ENCODE measurements around the gene MVB12A.

MVB12A gene

DNA sequence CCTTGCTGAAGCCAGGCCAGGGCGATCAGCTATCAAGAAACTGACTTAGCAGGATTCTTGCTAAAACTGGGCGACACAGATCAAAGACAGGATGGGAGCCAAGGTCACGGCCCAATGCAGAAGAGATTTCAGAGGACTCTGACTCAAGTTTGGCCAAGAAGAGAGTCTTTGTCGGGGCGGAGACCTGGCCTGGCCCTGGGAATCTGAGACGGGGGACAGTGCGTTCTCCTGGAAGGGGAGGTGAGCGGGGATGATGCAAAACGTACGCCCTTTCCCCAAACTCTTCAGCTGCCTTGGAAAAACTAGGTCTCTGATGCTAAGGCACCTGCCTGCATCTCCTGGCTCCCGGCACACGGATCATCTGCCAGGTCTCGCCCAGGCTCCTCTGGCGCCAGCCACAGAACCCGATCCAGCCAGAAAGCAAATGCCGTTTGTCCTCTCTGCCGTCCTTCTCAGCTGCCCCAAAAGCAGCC is 9.8 kb downstream of the MVB12A start:
- Histone ChIP-seq H2BK120ac (ENCODE audit: low read depth, low read length) (no peak overlapping the region), H3K4ac (ENCODE audit: low read depth, low read length) (no peak overlapping the region), H3K4me1 (ENCODE audit: control insufficient read depth, low read depth, low read length) (no peaks in the 10 kb centered on the region), H4K5ac (ENCODE audit: low read length) (no peak overlapping the region), H3K9ac (ENCODE audit: low read length) (no peak overlapping the region), H2AK5ac (ENCODE audit: low read length) (no peak overlapping the region), H3K27ac (ENCODE audit: low read depth, low read length) (no peak overlapping the region), H3K27me3 (ENCODE audit: insufficient read depth, low read length, poor library complexity) (no peaks in the 10 kb centered on the region), H4K8ac (ENCODE audit: low read depth, low read length) (no peak overlapping the region), H3K79me1 (ENCODE audit: low read length) (no peaks in the 10 kb centered on the region), H3K79me2 (ENCODE audit: control insufficient read depth, insufficient read depth, low read length) (no peaks in the 10 kb centered on the region), H3K4me3 (ENCODE audit: low read length) (no peak overlapping the region), H3K4me2 (ENCODE audit: low read length) (no peak overlapping the region), H3K56ac (ENCODE audit: low read length) (no peak overlapping the region), H3K23ac (ENCODE audit: low read length) (no peak overlapping the region), H3K36me3 (ENCODE audit: control insufficient read depth, insufficient read depth, low read length) (no peaks in the 10 kb centered on the region), H2BK15ac (replicated peaks; ENCODE audit: low read depth) (no peak overlapping the region), H2BK5ac (ENCODE audit: low read length) (no peak overlapping the region), H3K18ac (ENCODE audit: low read length) (no peak overlapping the region)
- WGBS (ENCODE audit: extremely low coverage, insufficient coverage, low lambda C conversion rate): no CpG with 5 or more reads among the region's 17 CpGs
- DNase-seq: no peak

DNA sequence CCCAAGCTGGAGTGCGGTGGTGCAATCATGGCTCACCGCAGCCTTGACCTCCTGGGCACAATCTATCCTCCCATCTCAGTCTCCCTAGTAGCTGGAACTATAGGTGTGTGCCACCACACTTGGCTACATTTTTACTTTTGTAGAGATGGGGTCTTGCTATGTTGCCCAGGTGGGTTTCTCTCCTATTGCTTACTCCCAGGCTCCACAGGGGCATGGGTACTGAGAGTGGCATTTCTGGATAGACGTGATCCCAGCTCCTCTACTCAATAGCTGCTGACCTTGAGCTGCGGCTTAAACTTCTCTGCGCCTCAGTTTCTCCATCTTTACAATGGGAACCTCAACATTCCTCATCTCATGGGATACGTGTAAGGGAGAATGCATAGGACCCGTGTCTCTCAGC is 11.6 kb downstream of the MVB12A start:
- no CpG with 5 or more reads among the region's 7 CpGs for WGBS (ENCODE audit: extremely low coverage, insufficient coverage, low lambda C conversion rate)
- H3K79me2 ChIP-seq (ENCODE audit: control insufficient read depth, insufficient read depth, low read length): no peaks in the 10 kb centered on the region
- no peak overlapping the region for H3K27ac ChIP-seq (ENCODE audit: low read depth, low read length)
- no peaks in the 10 kb centered on the region for H3K79me1 ChIP-seq (ENCODE audit: low read length)
- H3K23ac ChIP-seq (ENCODE audit: low read length): no peak overlapping the region
- H2AK5ac ChIP-seq (ENCODE audit: low read length): no peak overlapping the region
- no peaks in the 10 kb centered on the region for H3K36me3 ChIP-seq (ENCODE audit: control insufficient read depth, insufficient read depth, low read length)
- no peak overlapping the region for H4K5ac ChIP-seq (ENCODE audit: low read length)
- no peak overlapping the region for H3K4me3 ChIP-seq (ENCODE audit: low read length)
- no peak overlapping the region for H3K4ac ChIP-seq (ENCODE audit: low read depth, low read length)
- no peak overlapping the region for H3K18ac ChIP-seq (ENCODE audit: low read length)
- no peaks in the 10 kb centered on the region for H3K27me3 ChIP-seq (ENCODE audit: insufficient read depth, low read length, poor library complexity)
- H2BK15ac ChIP-seq (replicated peaks; ENCODE audit: low read depth): no peak overlapping the region
- no peaks in the 10 kb centered on the region for H3K4me1 ChIP-seq (ENCODE audit: control insufficient read depth, low read depth, low read length)
- H4K8ac ChIP-seq (ENCODE audit: low read depth, low read length): no peak overlapping the region
- no peak overlapping the region for H2BK5ac ChIP-seq (ENCODE audit: low read length)
- DNase-seq: no peak
- no peak overlapping the region for H3K9ac ChIP-seq (ENCODE audit: low read length)
- H2BK120ac ChIP-seq (ENCODE audit: low read depth, low read length): no peak overlapping the region
- no peak overlapping the region for H3K56ac ChIP-seq (ENCODE audit: low read length)
- no peak overlapping the region for H3K4me2 ChIP-seq (ENCODE audit: low read length)

DNA sequence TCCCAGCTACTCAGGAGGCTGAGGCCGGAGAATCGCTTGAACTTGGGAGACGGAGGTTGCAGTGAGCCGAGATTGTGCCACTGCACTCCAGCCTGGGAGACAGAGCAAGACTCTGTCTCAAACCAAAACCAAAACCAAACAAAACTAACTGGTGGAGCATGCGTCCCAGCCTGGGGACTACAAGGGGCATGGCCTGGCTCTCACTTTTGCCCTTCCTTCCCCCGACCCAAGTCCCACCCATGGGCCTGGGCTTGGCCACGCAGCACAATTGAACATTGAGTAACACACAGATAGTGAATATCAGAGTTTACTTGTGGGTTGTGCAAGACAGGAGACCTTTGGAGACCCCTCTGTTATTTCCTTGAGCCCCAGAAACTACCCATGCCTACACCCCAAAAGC is 15.4 kb downstream of the MVB12A start:
- Histone ChIP-seq H3K36me3 (ENCODE audit: control insufficient read depth, insufficient read depth, low read length) (no peaks in the 10 kb centered on the region), H3K18ac (ENCODE audit: low read length) (no peak overlapping the region), H2BK5ac (ENCODE audit: low read length) (no peak overlapping the region), H3K4me1 (ENCODE audit: control insufficient read depth, low read depth, low read length) (no peaks in the 10 kb centered on the region), H3K23ac (ENCODE audit: low read length) (no peak overlapping the region), H3K4me3 (ENCODE audit: low read length) (no peak overlapping the region), H2AK5ac (ENCODE audit: low read length) (no peak overlapping the region), H3K79me1 (ENCODE audit: low read length) (no peaks in the 10 kb centered on the region), H2BK120ac (ENCODE audit: low read depth, low read length) (no peak overlapping the region), H4K5ac (ENCODE audit: low read length) (no peak overlapping the region), H3K9ac (ENCODE audit: low read length) (no peak overlapping the region), H3K27ac (ENCODE audit: low read depth, low read length) (no peak overlapping the region), H3K27me3 (ENCODE audit: insufficient read depth, low read length, poor library complexity) (no peaks in the 10 kb centered on the region), H4K8ac (ENCODE audit: low read depth, low read length) (no peak overlapping the region), H3K4ac (ENCODE audit: low read depth, low read length) (no peak overlapping the region), H3K4me2 (ENCODE audit: low read length) (no peak overlapping the region), H3K56ac (ENCODE audit: low read length) (no peak overlapping the region), H2BK15ac (replicated peaks; ENCODE audit: low read depth) (no peak overlapping the region), H3K79me2 (ENCODE audit: control insufficient read depth, insufficient read depth, low read length) (no peaks in the 10 kb centered on the region)
- WGBS (ENCODE audit: extremely low coverage, insufficient coverage, low lambda C conversion rate): no CpG with 5 or more reads among the region's 7 CpGs
- no peak for DNase-seq

DNA sequence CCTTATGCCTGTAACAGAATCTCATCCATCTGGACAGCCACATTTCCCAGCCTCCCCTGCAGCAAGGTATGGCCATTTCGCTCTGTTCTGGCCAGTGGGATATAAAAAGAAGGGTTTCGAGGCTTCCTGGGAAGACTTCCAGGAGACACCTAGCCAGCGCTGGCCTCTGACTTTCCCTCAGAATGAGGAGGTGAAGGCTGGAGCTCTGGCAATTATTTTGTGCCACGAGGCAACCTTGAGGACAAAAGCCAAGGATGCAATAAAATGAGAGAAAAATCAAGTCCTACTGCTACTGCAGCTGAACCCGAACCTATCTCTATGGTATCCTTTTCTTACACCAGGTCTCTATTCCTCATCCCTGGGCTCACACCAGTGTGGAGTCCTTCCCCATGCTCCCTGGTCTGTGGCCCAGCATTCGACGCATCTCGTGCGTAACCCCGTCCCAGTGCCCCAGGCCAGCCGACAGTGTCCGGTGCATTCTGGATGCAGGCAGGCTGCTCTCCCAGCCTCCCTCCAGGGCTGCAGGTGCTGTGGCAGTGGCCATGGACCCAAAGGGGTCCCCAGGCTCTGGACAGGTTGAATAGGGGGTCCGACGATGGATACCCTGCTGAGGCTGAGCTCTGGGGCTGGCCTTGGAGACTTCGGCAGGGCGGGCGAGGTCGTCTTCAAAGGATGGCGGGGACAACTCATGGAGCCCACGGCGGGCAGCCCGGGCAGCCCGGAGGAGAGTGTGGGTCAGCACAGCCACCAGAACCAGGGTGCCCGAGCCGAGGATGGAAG is 16.4 kb downstream of the MVB12A start:
- Histone ChIP-seq H2BK5ac (ENCODE audit: low read length) (no peak overlapping the region), H3K36me3 (ENCODE audit: control insufficient read depth, insufficient read depth, low read length) (no peaks in the 10 kb centered on the region), H3K27ac (ENCODE audit: low read depth, low read length) (no peak overlapping the region), H3K27me3 (ENCODE audit: insufficient read depth, low read length, poor library complexity) (no peaks in the 10 kb centered on the region), H2BK15ac (replicated peaks; ENCODE audit: low read depth) (no peak overlapping the region), H3K4me3 (ENCODE audit: low read length) (no peak overlapping the region), H3K18ac (ENCODE audit: low read length) (no peak overlapping the region), H3K23ac (ENCODE audit: low read length) (no peak overlapping the region), H3K79me1 (ENCODE audit: low read length) (no peaks in the 10 kb centered on the region), H2AK5ac (ENCODE audit: low read length) (no peak overlapping the region), H3K4me1 (ENCODE audit: control insufficient read depth, low read depth, low read length) (no peaks in the 10 kb centered on the region), H4K5ac (ENCODE audit: low read length) (no peak overlapping the region), H3K4ac (ENCODE audit: low read depth, low read length) (no peak overlapping the region), H3K79me2 (ENCODE audit: control insufficient read depth, insufficient read depth, low read length) (no peaks in the 10 kb centered on the region), H3K9ac (ENCODE audit: low read length) (no peak overlapping the region), H2BK120ac (ENCODE audit: low read depth, low read length) (no peak overlapping the region), H3K4me2 (ENCODE audit: low read length) (no peak overlapping the region), H4K8ac (ENCODE audit: low read depth, low read length) (no peak overlapping the region), H3K56ac (ENCODE audit: low read length) (no peak overlapping the region)
- no CpG with 5 or more reads among the region's 25 CpGs for WGBS (ENCODE audit: extremely low coverage, insufficient coverage, low lambda C conversion rate)
- no peak for DNase-seq

DNA sequence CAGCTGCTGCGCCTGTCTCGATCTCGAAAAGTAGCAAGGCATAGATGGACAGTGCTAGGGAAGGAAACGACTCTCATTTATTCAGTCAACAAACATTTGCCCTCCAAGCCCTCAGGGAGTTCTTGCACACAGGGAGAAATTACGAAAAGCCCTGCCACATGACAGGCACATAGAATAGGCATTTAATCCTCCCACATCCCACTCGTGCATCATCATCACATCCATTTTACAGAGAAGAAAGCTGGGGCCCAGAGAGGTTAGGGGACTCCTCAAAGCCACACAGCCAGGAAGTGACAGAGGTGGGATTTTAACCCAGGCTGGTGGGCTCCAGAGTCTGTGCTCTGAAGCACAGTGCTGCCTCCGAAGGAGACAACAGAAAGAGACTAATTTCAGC is 17.0 kb downstream of the MVB12A start:
- no peak overlapping the region for H3K18ac ChIP-seq (ENCODE audit: low read length)
- H3K56ac ChIP-seq (ENCODE audit: low read length): no peak overlapping the region
- no peak overlapping the region for H3K4ac ChIP-seq (ENCODE audit: low read depth, low read length)
- no peak overlapping the region for H4K8ac ChIP-seq (ENCODE audit: low read depth, low read length)
- no peak overlapping the region for H2BK15ac ChIP-seq (replicated peaks; ENCODE audit: low read depth)
- no CpG with 5 or more reads among the region's 7 CpGs for WGBS (ENCODE audit: extremely low coverage, insufficient coverage, low lambda C conversion rate)
- H3K36me3 ChIP-seq (ENCODE audit: control insufficient read depth, insufficient read depth, low read length): no peaks in the 10 kb centered on the region
- H3K4me2 ChIP-seq (ENCODE audit: low read length): no peak overlapping the region
- H2BK5ac ChIP-seq (ENCODE audit: low read length): no peak overlapping the region
- H3K27ac ChIP-seq (ENCODE audit: low read depth, low read length): no peak overlapping the region
- no peaks in the 10 kb centered on the region for H3K27me3 ChIP-seq (ENCODE audit: insufficient read depth, low read length, poor library complexity)
- H3K23ac ChIP-seq (ENCODE audit: low read length): no peak overlapping the region
- no peak overlapping the region for H4K5ac ChIP-seq (ENCODE audit: low read length)
- H3K4me1 ChIP-seq (ENCODE audit: control insufficient read depth, low read depth, low read length): no peaks in the 10 kb centered on the region
- H3K9ac ChIP-seq (ENCODE audit: low read length): no peak overlapping the region
- H2AK5ac ChIP-seq (ENCODE audit: low read length): no peak overlapping the region
- H3K79me2 ChIP-seq (ENCODE audit: control insufficient read depth, insufficient read depth, low read length): no peaks in the 10 kb centered on the region
- no peaks in the 10 kb centered on the region for H3K79me1 ChIP-seq (ENCODE audit: low read length)
- no peak overlapping the region for H3K4me3 ChIP-seq (ENCODE audit: low read length)
- no peak overlapping the region for H2BK120ac ChIP-seq (ENCODE audit: low read depth, low read length)
- no peak for DNase-seq
